Naive thymus-derived CD4-positive, alpha-beta T cell (primary cell): Measurements from ENCODE around the gene DRG1. TPM values are rescaled to one million over a fixed set of nuclear protein-coding genes. Genes with fewer than 3 reads are reported as not detected.

Source experiments
- ATAC-seq: fragments of 150-1000 bp; cut with Tn5 transposase; 2 replicates; pipeline ENCODE4 v1.10.0; 2021; ENCODE audit warnings: mild to moderate bottlenecking, moderate library complexity
- CTCF ChIA-PET: fragments of 350-600 bp; sonication (Branson Sonifier 250); formaldehyde crosslinking; loops from one replicate; lab custom pipeline; 2021; ENCODE audit warnings: antibody characterized with exemption; lab: Charles Lee
- POLR2A ChIA-PET: fragments of 350-600 bp; sonication (Branson Sonifier 250); formaldehyde crosslinking; loops from one replicate; lab custom pipeline; 2021; ENCODE audit warnings: antibody characterized with exemption, inconsistent platforms; lab: Charles Lee
- DNase-seq, 9 donors: peaks; one replicate each; pipeline versions ENCODE4 v3.0.0 to v3.0.0-alpha.2; 2020 to 2022; ENCODE audit warnings: mixed read lengths in 1 of 9
- H3K27ac ChIP-seq: one replicate; pipeline ENCODE4 v1.7.0; 2013; ENCODE audit warnings: mild to moderate bottlenecking, low read depth, low read length, moderate library complexity
- H3K27me3 ChIP-seq, 2 donors: one replicate each; pipeline ENCODE4 v1.7.0; 2013; ENCODE audit warnings: low read length in 2 of 2, mild to moderate bottlenecking in 2 of 2, moderate library complexity in 2 of 2; ENCODE audit not compliant: control insufficient read depth in 2 of 2, insufficient read depth in 2 of 2
- H3K36me3 ChIP-seq, 3 experiments: 1 replicate in 2 of 3; 2 replicates in 1 of 3; pipeline ENCODE4 v1.7.0; 2013; ENCODE audit warnings: low read length in 3 of 3, mild to moderate bottlenecking in 3 of 3, moderate library complexity in 1 of 3; ENCODE audit not compliant: insufficient read depth in 3 of 3, control insufficient read depth in 2 of 3
- H3K4me1 ChIP-seq, 2 donors: one replicate each; pipeline ENCODE4 v1.7.0; 2013; ENCODE audit warnings: low read length in 2 of 2, mild to moderate bottlenecking in 2 of 2, moderate library complexity in 1 of 2; ENCODE audit not compliant: control insufficient read depth in 2 of 2, insufficient read depth in 2 of 2
- H3K4me3 ChIP-seq: 2 replicates; pipeline ENCODE4 v1.7.0; 2013; ENCODE audit warnings: mild to moderate bottlenecking, low read length
- H3K9me3 ChIP-seq, 3 experiments: 1 replicate in 2 of 3; 2 replicates in 1 of 3; pipeline ENCODE4 v1.7.0; 2013; ENCODE audit warnings: low read length in 3 of 3; ENCODE audit not compliant: control insufficient read depth in 2 of 3
- H3K27ac Mint-ChIP-seq, 9 donors: one replicate each; pipeline ENCODE4 v1.8.0; 2020 to 2022; ENCODE audit warnings: mixed read lengths in 9 of 9, mild to moderate bottlenecking in 8 of 9, moderate library complexity in 5 of 9, inconsistent platforms in 2 of 9
- H3K27me3 Mint-ChIP-seq, 5 donors: one replicate each; pipeline ENCODE4 v1.8.0; 2021 to 2022; ENCODE audit warnings: mixed read lengths in 5 of 5, mild to moderate bottlenecking in 1 of 5
- H3K36me3 Mint-ChIP-seq, 5 donors: one replicate each; pipeline ENCODE4 v1.8.0; 2020 to 2022; ENCODE audit warnings: mixed read lengths in 5 of 5, mild to moderate bottlenecking in 3 of 5, inconsistent platforms in 1 of 5
- H3K4me1 Mint-ChIP-seq, 7 donors: one replicate each; pipeline ENCODE4 v1.8.0; 2020 to 2022; ENCODE audit warnings: mixed read lengths in 7 of 7, mild to moderate bottlenecking in 3 of 7, inconsistent platforms in 1 of 7
- H3K4me3 Mint-ChIP-seq, 10 donors: one replicate each; pipeline ENCODE4 v1.8.0; 2020 to 2022; ENCODE audit warnings: mild to moderate bottlenecking in 10 of 10, mixed read lengths in 10 of 10, moderate library complexity in 6 of 10, inconsistent platforms in 2 of 10
- H3K9me3 Mint-ChIP-seq, 11 donors: one replicate each; pipeline ENCODE4 v1.8.0; 2020 to 2022; ENCODE audit warnings: mixed read lengths in 11 of 11, mild to moderate bottlenecking in 4 of 11, inconsistent platforms in 1 of 11, moderate library complexity in 1 of 11
- intact Hi-C, 2 donors: fragments of 100-400 bp; cut with micrococcal nuclease; formaldehyde crosslinking; loops; one replicate each; pipeline ENCODE4 v1.15.1; 2023
- polyA plus RNA-seq, 2 donors: library from polyadenylated mRNA; unstranded; fragments of 300-500 nt; fragmentation: Illumina TruSeq; gene quantifications; one replicate each; pipeline ENCODE4 v1.2.3, GENCODE V29; 2021
- total RNA-seq, 6 experiments: library from RNA in 5 of 6; stranded (reverse) in 5 of 6; gene quantifications; 1 replicate in 5 of 6; 2 replicates in 1 of 6; pipeline ENCODE4 v1.2.3 and lab custom pipeline; 2021 to 2026

The DRG1 gene
- total and polyA plus RNA-seq, 7 experiments from 2014 or later = 53.3 to 109 (median 84.4) TPM

DNA sequence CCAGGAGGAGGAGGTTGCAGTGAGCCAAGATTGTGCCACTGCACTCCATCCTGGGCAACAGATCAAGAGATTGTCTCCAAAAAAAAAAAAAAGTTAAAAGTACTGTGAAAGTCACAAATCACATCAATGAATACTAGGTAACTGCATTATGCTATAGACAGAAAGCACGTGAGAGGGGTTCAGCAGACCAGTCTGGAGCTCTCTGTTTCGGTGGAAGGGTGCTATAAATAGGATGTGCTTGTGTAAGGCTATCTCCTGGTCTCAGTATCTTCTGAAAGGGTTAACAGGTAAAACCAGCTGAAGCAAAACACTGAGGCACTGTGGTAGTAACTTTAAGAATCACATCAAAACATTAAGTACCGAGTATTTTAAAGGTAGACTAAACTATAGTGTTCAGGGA lies 46.8 kb downstream of the DRG1 start:
- H3K27ac ChIP-seq = no peak overlapping the region
- peak overlapping the region in 3 of 9 donors; percentile 16 to 67 (median 52) for H3K27ac Mint-ChIP-seq
- peaks cover 19 to 60% (median 29%) of the 10 kb centered on the region in 3 experiments for H3K36me3 ChIP-seq
- CTCF ChIA-PET = interaction anchor here (0.7 kb wide), 1 partner anchor 1778 kb away, joined by 4 read pairs; no protein-coding TSS in a partner anchor
- H3K9me3 Mint-ChIP-seq = no peaks in the 10 kb centered on the region
- no peaks in the 10 kb centered on the region for H3K27me3 ChIP-seq
- H3K27me3 Mint-ChIP-seq = no peaks in the 10 kb centered on the region
- H3K4me1 ChIP-seq = no peaks in the 10 kb centered on the region
- DNase-seq (no peak), ATAC-seq (no peak)
- H3K4me3 Mint-ChIP-seq = no peak overlapping the region
- H3K9me3 ChIP-seq = no peaks in the 10 kb centered on the region
- H3K36me3 Mint-ChIP-seq = peaks cover 4 to 28% (median 8%) of the 10 kb centered on the region in 5 donors
- POLR2A ChIA-PET = no interaction called here
- H3K4me1 Mint-ChIP-seq = peaks cover 0 to 3% (median 0%) of the 10 kb centered on the region in 7 donors
- H3K4me3 ChIP-seq = no peak overlapping the region
- intact Hi-C loops = no loop called here

DNA sequence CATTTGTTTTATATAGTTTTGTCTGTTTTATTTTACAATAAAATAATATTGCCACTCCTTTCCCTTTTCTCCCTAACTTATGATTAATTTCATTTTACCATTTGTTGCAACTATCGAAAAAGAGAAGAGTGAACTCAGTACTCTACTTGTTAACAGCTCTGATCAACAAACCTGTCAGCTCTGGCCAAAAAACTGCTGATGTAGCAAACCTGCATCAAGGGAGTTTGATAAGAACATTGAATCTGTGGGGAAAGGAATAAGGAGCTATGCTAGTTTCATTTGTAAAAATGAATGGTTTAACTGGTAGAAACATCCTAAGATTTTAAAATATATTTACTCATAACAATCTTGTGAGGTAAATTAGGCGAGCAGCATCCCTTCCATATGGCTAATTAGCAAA lies 47.4 kb downstream of the DRG1 start:
- intact Hi-C loops = no loop called here
- H3K36me3 ChIP-seq = peaks cover 17 to 57% (median 26%) of the 10 kb centered on the region in 3 experiments
- no peaks in the 10 kb centered on the region for H3K27me3 Mint-ChIP-seq
- no peaks in the 10 kb centered on the region for H3K9me3 ChIP-seq
- H3K27ac ChIP-seq = no peak overlapping the region
- H3K4me1 ChIP-seq = no peaks in the 10 kb centered on the region
- H3K4me3 ChIP-seq = no peak overlapping the region
- H3K4me3 Mint-ChIP-seq = no peak overlapping the region
- no peaks in the 10 kb centered on the region for H3K9me3 Mint-ChIP-seq
- DNase-seq = no peak
- no peak overlapping the region for H3K27ac Mint-ChIP-seq
- CTCF ChIA-PET = no interaction called here
- peaks cover 4 to 24% (median 8%) of the 10 kb centered on the region in 5 donors for H3K36me3 Mint-ChIP-seq
- H3K27me3 ChIP-seq = no peaks in the 10 kb centered on the region
- ATAC-seq = no peak
- POLR2A ChIA-PET = no interaction called here
- peaks cover 0 to 3% (median 0%) of the 10 kb centered on the region in 7 donors for H3K4me1 Mint-ChIP-seq

DNA sequence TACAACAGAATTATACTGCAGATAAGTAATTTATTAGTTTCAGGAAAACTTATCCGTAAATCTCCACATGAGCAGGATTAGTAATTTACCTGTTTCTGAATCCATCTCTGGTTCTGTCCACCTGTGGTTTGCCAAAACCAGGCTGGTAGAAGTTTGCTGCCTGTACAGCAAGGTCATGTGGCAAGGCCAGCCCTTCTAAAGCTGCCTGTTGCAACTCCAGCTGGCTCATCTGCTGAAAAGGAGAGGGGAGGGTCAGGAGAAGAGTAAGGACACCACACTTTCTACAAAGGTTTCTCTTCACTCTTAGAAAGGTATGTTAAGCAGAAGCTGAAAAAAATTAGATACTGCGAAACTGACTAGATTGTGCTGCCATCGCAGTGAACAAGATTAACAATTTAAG lies 47.9 kb downstream of the DRG1 start:
- ChIA-PET POLR2A (no interaction called here), CTCF (interaction anchor here (1.0 kb wide), 1 partner anchor 26 kb away, joined by 3 read pairs; no protein-coding TSS in a partner anchor)
- ATAC-seq (no peak), DNase-seq (no peak)
- Histone ChIP-seq H3K9me3 (no peaks in the 10 kb centered on the region), H3K27me3 (no peaks in the 10 kb centered on the region), H3K4me3 (no peak overlapping the region), H3K36me3 (peaks cover 12 to 52% (median 20%) of the 10 kb centered on the region in 3 experiments), H3K27ac (no peak overlapping the region), H3K4me1 (no peaks in the 10 kb centered on the region)
- H3K27me3 Mint-ChIP-seq = no peaks in the 10 kb centered on the region
- intact Hi-C loops = no loop called here
- H3K27ac Mint-ChIP-seq = no peak overlapping the region
- no peak overlapping the region for H3K4me3 Mint-ChIP-seq
- H3K36me3 Mint-ChIP-seq = peaks cover 4 to 19% (median 8%) of the 10 kb centered on the region in 5 donors
- H3K4me1 Mint-ChIP-seq = peaks cover 0 to 5% (median 0%) of the 10 kb centered on the region in 7 donors
- no peaks in the 10 kb centered on the region for H3K9me3 Mint-ChIP-seq

DNA sequence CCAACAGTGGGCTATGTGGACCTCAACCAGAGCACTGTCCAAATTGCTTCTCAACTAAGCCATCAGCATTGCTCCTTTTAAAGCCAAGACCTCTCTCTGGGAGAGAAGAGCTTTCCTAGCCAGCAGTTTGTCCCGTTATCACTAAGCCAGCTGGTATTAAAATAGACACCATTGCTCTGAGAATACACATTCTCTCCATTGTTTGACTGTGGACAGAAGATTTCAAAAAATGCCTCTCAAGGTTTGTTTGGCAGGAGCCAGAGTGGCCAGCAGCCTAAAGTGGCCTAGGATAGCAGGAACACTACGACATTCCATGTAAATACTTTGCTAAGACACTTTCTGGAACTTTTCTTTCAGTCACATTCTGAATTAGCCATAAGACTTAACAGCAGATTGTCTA lies 49.0 kb downstream of the DRG1 start:
- ATAC-seq = no peak
- Histone ChIP-seq H3K27me3 (no peaks in the 10 kb centered on the region), H3K36me3 (peaks cover 5 to 42% (median 12%) of the 10 kb centered on the region in 3 experiments), H3K4me3 (no peak overlapping the region), H3K27ac (no peak overlapping the region), H3K9me3 (no peaks in the 10 kb centered on the region), H3K4me1 (no peaks in the 10 kb centered on the region)
- intact Hi-C loops = no loop called here
- H3K27ac Mint-ChIP-seq = peak overlapping the region in 2 of 9 donors; percentile 51 to 52
- no peaks in the 10 kb centered on the region for H3K27me3 Mint-ChIP-seq
- H3K9me3 Mint-ChIP-seq = no peaks in the 10 kb centered on the region
- ChIA-PET POLR2A (interaction anchor here (0.6 kb wide), 1 partner anchor 196 kb away, joined by 3 read pairs; no protein-coding TSS in a partner anchor), CTCF (interaction anchor here (0.6 to 1.4 kb wide), 3 partner anchors 25 to 186 kb away, joined by 3 to 4 read pairs (median 4); no protein-coding TSS in a partner anchor)
- no peak overlapping the region for H3K4me3 Mint-ChIP-seq
- H3K4me1 Mint-ChIP-seq = peaks cover 0 to 7% (median 0%) of the 10 kb centered on the region in 7 donors
- DNase-seq = no peak
- H3K36me3 Mint-ChIP-seq = peaks cover 4 to 17% (median 8%) of the 10 kb centered on the region in 5 donors

DNA sequence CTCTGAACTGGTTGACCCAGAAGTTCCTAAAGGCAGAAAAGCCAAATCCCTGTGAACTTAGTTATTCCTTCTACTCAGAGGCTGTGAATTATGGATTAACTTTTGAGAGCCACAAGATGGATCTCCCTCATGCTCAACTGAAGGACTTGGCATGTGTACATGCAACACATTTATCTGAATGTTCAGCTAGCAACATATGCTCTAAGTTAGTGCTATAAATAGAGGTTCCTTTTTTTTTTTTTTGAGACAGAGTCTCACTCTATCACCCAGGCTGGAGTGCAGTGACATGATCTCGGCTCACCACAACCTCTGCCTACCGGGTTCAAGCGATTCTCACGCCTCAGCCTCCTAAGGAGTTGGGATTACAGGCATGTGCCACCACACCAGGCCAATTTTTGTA lies 50.1 kb downstream of the DRG1 start:
- no peaks in the 10 kb centered on the region for H3K27me3 ChIP-seq
- H3K9me3 ChIP-seq = no peaks in the 10 kb centered on the region
- DNase-seq (no peak), ATAC-seq (no peak)
- Mint-ChIP-seq H3K27ac (peak overlapping the region in 1 of 9 donors; percentile 49), H3K9me3 (no peaks in the 10 kb centered on the region), H3K4me3 (no peak overlapping the region), H3K27me3 (no peaks in the 10 kb centered on the region), H3K36me3 (peaks cover 1 to 20% (median 9%) of the 10 kb centered on the region in 5 donors), H3K4me1 (peaks cover 0 to 7% (median 0%) of the 10 kb centered on the region in 7 donors)
- H3K4me3 ChIP-seq = no peak overlapping the region
- no peaks in the 10 kb centered on the region for H3K4me1 ChIP-seq
- ChIA-PET POLR2A (no interaction called here), CTCF (interaction anchor here (0.6 kb wide), 1 partner anchor 605 kb away, joined by 4 read pairs; no protein-coding TSS in a partner anchor)
- intact Hi-C loops = no loop called here
- H3K27ac ChIP-seq = no peak overlapping the region
- peaks cover 4 to 42% (median 12%) of the 10 kb centered on the region in 3 experiments for H3K36me3 ChIP-seq

DNA sequence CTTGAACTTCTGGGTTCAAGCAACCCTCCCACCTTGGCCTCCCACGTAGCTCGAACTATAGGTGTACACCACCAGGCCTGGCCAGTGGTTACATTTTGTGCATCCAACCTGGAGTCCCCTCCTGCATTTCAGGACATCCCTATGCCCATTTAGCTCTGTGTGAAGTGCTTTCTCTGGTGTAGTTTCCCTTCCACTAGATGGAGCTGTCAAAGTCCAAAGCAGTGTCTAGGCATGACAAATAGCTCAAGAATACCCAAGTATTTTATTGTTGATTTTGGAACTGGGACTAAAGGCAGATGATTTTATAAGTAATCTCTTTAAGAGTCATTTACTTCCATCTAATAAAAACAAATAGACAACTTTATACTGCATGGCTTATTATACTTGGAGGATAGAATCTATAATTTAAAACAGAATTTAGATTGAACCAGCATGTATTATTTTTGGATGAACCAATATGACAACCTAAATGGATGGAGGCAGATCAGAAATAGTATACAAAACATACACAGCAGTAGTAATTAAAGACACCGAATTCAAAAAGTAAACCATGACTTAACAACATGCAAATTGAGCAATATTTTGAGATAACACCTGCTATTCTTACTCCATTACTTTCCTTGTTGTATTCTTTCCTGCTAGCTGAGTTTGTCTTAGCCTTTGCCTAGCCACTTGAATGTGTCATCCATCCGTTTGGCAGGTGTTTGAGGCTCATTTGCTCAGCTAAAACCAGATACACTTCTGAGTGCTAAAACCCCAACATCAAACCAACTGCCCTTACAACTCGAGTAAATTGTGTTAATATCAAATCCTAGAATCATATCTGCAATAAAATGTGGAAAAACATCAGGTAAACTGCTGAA lies 52.5 kb downstream of the DRG1 start:
- peaks cover 4 to 44% (median 4%) of the 10 kb centered on the region in 3 experiments for H3K36me3 ChIP-seq
- DNase-seq = peak in 5 of 9 donors; percentile 12 to 31 (median 21)
- intact Hi-C loops = loop anchor here (1.0 to 5.0 kb wide), 3 partner anchors 45 to 182 kb away; partner anchors contain the start of gene SFI1 (in 1 of the 2)
- ATAC-seq = peak; percentile 63
- no peaks in the 10 kb centered on the region for H3K4me1 ChIP-seq
- Mint-ChIP-seq H3K4me3 (no peak overlapping the region), H3K27ac (peak overlapping the region in 7 of 9 donors; percentile 4 to 59 (median 28)), H3K36me3 (peaks cover 0 to 16% (median 5%) of the 10 kb centered on the region in 5 donors), H3K27me3 (no peaks in the 10 kb centered on the region), H3K4me1 (peaks cover 0 to 4% (median 0%) of the 10 kb centered on the region in 7 donors), H3K9me3 (no peaks in the 10 kb centered on the region)
- no peak overlapping the region for H3K4me3 ChIP-seq
- no peaks in the 10 kb centered on the region for H3K27me3 ChIP-seq
- ChIA-PET CTCF (interaction anchor here (0.6 to 1.1 kb wide), 4 partner anchors 28 to 264 kb away, joined by 4 to 7 read pairs (median 4); no protein-coding TSS in a partner anchor), POLR2A (interaction anchor here (0.7 to 1.4 kb wide), 3 partner anchors 37 to 178 kb away, joined by 4 read pairs; no protein-coding TSS in a partner anchor)
- no peaks in the 10 kb centered on the region for H3K9me3 ChIP-seq
- H3K27ac ChIP-seq = no peak overlapping the region
